Upper lobe of left lung (tissue), 6 donors: ENCODE data around the gene LHX5. TPM values are rescaled to one million over a fixed set of nuclear protein-coding genes. Genes with fewer than 3 reads are reported as not detected.

ENCODE experiments used
- ATAC-seq, 2 donors: fragments of 200-7000 bp; cut with Tn5 transposase; one replicate each; pipeline ENCODE4 v1.9.1; 2022; ENCODE audit warnings: mild to moderate bottlenecking in 2 of 2, moderate library complexity in 2 of 2; ENCODE audit not compliant: low FRiP score in 2 of 2
- DNase-seq, 2 donors: peaks; one replicate each; pipeline ENCODE4 v3.0.0-alpha.2; 2019 to 2020
- H3K27ac ChIP-seq, 4 donors: fragments of 200-600 bp; sonication (generic); one replicate each; pipeline ENCODE4 v1.5.1; 2016 to 2019
- H3K27me3 ChIP-seq, 4 donors: fragments of 200-600 bp; sonication (generic); one replicate each; pipeline ENCODE4 v1.5.1; 2017 to 2019
- H3K36me3 ChIP-seq, 4 donors: fragments of 200-600 bp; sonication (generic); one replicate each; pipeline ENCODE4 v1.5.1; 2016 to 2019
- H3K4me1 ChIP-seq, 4 donors: fragments of 200-600 bp; sonication (generic); one replicate each; pipeline ENCODE4 v1.5.1; 2018 to 2019
- H3K4me3 ChIP-seq, 4 donors: fragments of 200-600 bp; sonication (generic); one replicate each; pipeline ENCODE4 v1.5.1; 2017 to 2019; ENCODE audit warnings: mild to moderate bottlenecking in 2 of 4, moderate library complexity in 1 of 4
- H3K9me3 ChIP-seq, 4 donors: fragments of 200-600 bp; sonication (generic); one replicate each; pipeline ENCODE4 v1.5.1; 2018 to 2019
- EP300 ChIP-seq, 4 donors: sonication (generic); formaldehyde crosslinking; IDR thresholded peaks; one replicate each; pipeline ENCODE4 v1.5.1; 2017; ENCODE audit warnings: antibody characterized with exemption in 4 of 4, control low read depth in 2 of 4
- POLR2A ChIP-seq, 4 donors: fragments of 450-650 bp; IDR thresholded peaks; one replicate each; pipeline ENCODE4 v1.5.1; 2016 to 2017; ENCODE audit warnings: antibody characterized with exemption in 4 of 4, mild to moderate bottlenecking in 2 of 4
- POLR2AphosphoS5 ChIP-seq, 2 donors: sonication (generic); formaldehyde crosslinking; IDR thresholded peaks; one replicate each; pipeline ENCODE4 v1.5.1; 2017; ENCODE audit warnings: antibody characterized with exemption in 2 of 2
- WGBS, 2 donors: methylation state at CpG; one replicate each; pipeline ENCODE4 v1.1.5; 2017 to 2018; 5-methylcytosine and 5-hydroxymethylcytosine counted together
- total RNA-seq, 6 donors: library from RNA; depleted of rRNA in 4 of 6; stranded (reverse); fragments of >200 nt in 4 of 6; gene quantifications; one replicate each; pipeline versions ENCODE4 v1.1.0 to v1.2.1, GENCODE V29; 2016 to 2021
- TF ChIP-seq, protein P1 (sequence below), 6 experiments: fragments of 450-650 bp in 4 of 6; fragments of 200-600 bp in 2 of 6; sonication (generic) in 2 of 6; IDR thresholded peaks; one replicate each; pipeline ENCODE4 v1.5.1; 2016 to 2019; ENCODE audit warnings: antibody characterized with exemption in 6 of 6
- donor health status: DM: no; HTN: no; CAD: no; lungs with moderate emphysema.
- donor health status: DM: no; HTN: yes; CAD: no; lungs with severe emphysema.

Gene LHX5
- total RNA-seq, 6 donors from 2014 or later = not detected

DNA sequence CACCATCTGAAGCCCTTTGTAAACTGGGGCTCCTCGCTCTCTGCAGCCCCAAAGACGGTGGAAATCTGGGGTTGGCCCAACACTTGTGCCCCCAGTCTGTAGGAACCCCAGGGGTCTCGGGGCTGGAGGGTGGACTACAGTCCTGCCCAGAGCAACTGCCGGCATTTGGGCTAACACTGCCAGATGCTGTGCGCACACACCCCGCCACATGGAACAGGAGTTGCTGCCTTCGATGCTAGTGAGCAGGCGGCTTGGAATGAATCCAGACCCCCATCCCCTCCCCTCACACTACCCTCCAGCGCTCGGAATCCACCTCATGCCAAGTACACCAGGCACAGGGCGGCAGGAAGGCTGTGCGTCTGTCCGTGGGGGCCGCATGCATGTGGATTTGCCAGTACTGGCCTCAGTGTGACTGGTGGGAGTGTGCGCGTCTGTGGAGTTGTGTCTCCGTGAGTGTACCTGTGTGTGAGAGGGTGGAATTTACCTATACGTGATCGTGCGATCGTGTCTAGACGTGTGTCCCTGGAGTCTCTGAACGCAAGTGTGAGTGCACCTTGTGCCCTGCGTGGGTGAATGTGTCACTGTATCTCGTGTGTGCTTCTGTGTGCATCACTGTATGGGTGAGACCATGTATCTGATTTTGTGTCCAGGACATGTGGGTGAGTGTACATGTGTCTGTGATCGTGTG, 5.1 kb downstream of the LHX5 start:
- Histone ChIP-seq H3K27me3 (peaks cover 0 to 89% (median 50%) of the 10 kb centered on the region in 4 donors), H3K27ac (no peak overlapping the region)
- TF ChIP-seq EP300 (IDR thresholded peaks at IDR 0.05) = no peak
- TF ChIP-seq POLR2AphosphoS5 (IDR thresholded peaks at IDR 0.05) = no peak
- no peak for TF ChIP-seq POLR2A (IDR thresholded peaks at IDR 0.05)
- TF ChIP-seq, protein P1, sequence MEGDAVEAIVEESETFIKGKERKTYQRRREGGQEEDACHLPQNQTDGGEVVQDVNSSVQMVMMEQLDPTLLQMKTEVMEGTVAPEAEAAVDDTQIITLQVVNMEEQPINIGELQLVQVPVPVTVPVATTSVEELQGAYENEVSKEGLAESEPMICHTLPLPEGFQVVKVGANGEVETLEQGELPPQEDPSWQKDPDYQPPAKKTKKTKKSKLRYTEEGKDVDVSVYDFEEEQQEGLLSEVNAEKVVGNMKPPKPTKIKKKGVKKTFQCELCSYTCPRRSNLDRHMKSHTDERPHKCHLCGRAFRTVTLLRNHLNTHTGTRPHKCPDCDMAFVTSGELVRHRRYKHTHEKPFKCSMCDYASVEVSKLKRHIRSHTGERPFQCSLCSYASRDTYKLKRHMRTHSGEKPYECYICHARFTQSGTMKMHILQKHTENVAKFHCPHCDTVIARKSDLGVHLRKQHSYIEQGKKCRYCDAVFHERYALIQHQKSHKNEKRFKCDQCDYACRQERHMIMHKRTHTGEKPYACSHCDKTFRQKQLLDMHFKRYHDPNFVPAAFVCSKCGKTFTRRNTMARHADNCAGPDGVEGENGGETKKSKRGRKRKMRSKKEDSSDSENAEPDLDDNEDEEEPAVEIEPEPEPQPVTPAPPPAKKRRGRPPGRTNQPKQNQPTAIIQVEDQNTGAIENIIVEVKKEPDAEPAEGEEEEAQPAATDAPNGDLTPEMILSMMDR (IDR thresholded peaks at IDR 0.05) = no peak

DNA sequence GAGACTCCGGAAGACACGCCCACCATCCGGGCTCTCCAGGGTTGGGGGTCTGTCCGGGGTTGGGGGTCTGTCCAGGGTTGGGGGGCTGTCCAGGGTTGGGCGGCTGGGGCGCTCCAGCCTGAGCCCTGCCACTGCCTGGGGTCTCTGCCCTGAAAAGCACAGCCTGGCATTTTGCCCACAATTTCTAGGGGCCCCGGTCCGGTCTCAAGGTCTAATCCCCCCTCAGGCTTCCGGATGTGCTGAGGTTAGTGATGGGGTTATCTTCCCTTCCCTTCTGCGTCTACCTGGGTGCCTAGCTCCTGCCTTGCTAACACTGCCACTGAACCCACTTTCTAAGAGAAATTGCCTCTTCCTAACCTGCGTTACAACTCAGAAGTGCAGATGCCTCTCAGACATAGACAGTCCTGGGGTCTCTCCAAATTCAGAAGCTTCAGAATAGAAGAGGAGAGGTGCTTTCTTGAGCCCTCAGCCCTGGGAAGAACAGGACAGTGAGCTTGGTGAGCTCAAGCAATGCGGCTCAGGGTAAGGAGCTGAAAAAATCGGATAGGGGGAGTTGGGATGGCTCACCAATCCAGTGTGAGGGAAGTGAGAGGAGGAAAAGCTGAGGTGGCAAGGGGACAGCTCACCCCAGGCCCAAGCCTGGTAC, 5.7 kb downstream of the LHX5 start:
- Histone ChIP-seq H3K4me3 (no peak overlapping the region), H3K4me1 (peaks cover 28 to 56% (median 39%) of the 10 kb centered on the region in 4 donors), H3K36me3 (no peaks in the 10 kb centered on the region), H3K27ac (no peak overlapping the region), H3K9me3 (no peaks in the 10 kb centered on the region), H3K27me3 (peaks cover 0 to 84% (median 47%) of the 10 kb centered on the region in 4 donors)
- DNase-seq (no peak), ATAC-seq (no peak)
- 1 to 5% methylated on average over 11 to 13 of the region's 13 CpGs for WGBS, 2 donors
- TF ChIP-seq POLR2A (IDR thresholded peaks at IDR 0.05) = no peak
- TF ChIP-seq EP300 (IDR thresholded peaks at IDR 0.05) = no peak
- TF ChIP-seq POLR2AphosphoS5 (IDR thresholded peaks at IDR 0.05) = no peak
- TF ChIP-seq, protein P1 (IDR thresholded peaks at IDR 0.05) = no peak

More for the DNA sequence above, 5.1 kb downstream of the LHX5 start:
- Histone ChIP-seq H3K4me1 (peaks cover 28 to 61% (median 39%) of the 10 kb centered on the region in 4 donors), H3K36me3 (no peaks in the 10 kb centered on the region), H3K9me3 (no peaks in the 10 kb centered on the region), H3K4me3 (peak overlapping the region in 1 of 4 donors; percentile 28)
- ATAC-seq (no peak), DNase-seq (peak in 1 of 2 donors; percentile 25)
- WGBS, 2 donors = 2 to 9% methylated on average over 13 to 25 of the region's 26 CpGs

DNA sequence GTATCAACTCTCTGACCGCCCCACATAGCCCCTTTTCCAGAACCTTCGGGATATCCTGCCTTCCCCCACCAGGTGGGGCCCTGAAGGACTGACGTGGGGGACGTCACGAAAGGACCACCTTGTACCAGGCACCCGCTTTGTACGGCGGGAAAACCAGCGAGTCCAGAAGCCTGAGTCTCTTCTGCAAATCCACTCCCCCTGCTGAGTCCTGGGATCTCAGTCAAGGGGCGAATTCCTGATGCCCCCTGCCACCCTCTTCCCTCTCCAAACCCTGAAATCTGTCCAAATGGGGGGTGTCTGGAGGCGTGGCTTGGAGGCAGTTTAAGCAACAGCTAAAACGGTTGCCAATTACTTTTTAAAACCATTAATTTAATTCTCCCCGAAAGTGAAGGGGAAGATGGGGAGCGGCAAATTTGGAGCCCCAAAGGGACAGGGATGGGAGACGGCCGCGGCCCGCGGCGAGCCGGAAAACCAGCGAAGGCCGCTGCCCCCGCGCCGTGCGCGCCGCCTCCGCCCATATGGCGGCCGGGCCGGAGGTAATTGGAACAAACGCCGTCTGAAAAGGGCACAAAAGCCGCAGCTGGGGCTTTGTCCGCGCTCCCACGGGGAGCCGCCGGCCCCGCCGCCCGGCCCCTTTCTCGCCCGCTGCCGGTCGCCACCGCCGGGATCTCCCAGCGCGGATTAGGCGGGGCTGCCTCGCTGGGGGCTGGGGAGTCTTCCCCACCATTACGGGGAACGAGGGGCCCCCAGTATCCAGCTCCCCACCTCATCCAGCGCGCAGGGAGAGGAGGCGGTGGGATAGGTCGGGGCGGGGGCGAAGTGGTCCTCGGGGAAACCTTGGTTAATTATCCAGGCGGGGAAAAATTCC, 6.6 kb downstream of the LHX5 start:
- Histone ChIP-seq H3K36me3 (no peaks in the 10 kb centered on the region), H3K4me1 (peaks cover 28 to 56% (median 39%) of the 10 kb centered on the region in 4 donors), H3K27ac (no peak overlapping the region), H3K27me3 (peaks cover 0 to 78% (median 42%) of the 10 kb centered on the region in 4 donors), H3K4me3 (no peak overlapping the region), H3K9me3 (no peaks in the 10 kb centered on the region)
- peak in 1 of 2 donors; percentile 78 for DNase-seq
- 0 to 3% methylated on average over 29 to 54 of the region's 64 CpGs for WGBS, 2 donors
- ATAC-seq = no peak
- TF ChIP-seq POLR2A (IDR thresholded peaks at IDR 0.05) (no peak), EP300 (IDR thresholded peaks at IDR 0.05) (no peak), POLR2AphosphoS5 (IDR thresholded peaks at IDR 0.05) (no peak)
- TF ChIP-seq, protein P1 (IDR thresholded peaks at IDR 0.05) = no peak

DNA sequence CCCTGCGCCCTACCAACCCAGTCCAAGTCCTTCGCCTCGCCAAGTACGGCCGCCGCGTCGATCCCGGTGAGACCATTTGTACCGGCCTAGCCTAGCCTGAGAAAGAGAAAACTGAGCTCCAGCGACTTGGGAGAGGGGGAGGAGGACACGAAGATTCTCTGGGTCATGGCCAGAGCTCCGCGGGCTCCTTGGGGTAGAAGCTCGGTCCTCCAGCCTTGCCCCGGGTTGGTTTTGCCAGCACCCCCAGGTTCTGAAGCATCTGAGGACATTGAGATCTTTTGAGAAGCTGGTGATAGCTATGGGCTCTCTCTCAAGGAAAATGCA, 7.3 kb downstream of the LHX5 start:
- Histone ChIP-seq H3K36me3 (no peaks in the 10 kb centered on the region), H3K27ac (no peak overlapping the region), H3K27me3 (peaks cover 0 to 72% (median 39%) of the 10 kb centered on the region in 4 donors), H3K9me3 (no peaks in the 10 kb centered on the region), H3K4me1 (peaks cover 28 to 56% (median 39%) of the 10 kb centered on the region in 4 donors), H3K4me3 (peak overlapping the region in 1 of 4 donors; percentile 4)
- WGBS, 2 donors = 0 to 2% methylated on average over 1 to 15 of the region's 16 CpGs
- ATAC-seq (no peak), DNase-seq (no peak)
- TF ChIP-seq, protein P1 (IDR thresholded peaks at IDR 0.05) = no peak
- no peak for TF ChIP-seq EP300 (IDR thresholded peaks at IDR 0.05)
- TF ChIP-seq POLR2AphosphoS5 (IDR thresholded peaks at IDR 0.05) = no peak
